NCI-H146 (cell line): ENCODE results near the gene CARD14.
A peak's percentile ranks its signal among the peaks of the same experiment; 100 is the strongest.
"Not testable (repeated sequence)": the region's sequence is repeated elsewhere in the genome, so short reads cannot be mapped to it uniquely, and the experiment has no call there.

Experiments
- DNase-seq: peaks from one replicate; lab custom pipeline; 2025; lab: John Stamatoyannopoulos, UW

CARD14 gene

DNA sequence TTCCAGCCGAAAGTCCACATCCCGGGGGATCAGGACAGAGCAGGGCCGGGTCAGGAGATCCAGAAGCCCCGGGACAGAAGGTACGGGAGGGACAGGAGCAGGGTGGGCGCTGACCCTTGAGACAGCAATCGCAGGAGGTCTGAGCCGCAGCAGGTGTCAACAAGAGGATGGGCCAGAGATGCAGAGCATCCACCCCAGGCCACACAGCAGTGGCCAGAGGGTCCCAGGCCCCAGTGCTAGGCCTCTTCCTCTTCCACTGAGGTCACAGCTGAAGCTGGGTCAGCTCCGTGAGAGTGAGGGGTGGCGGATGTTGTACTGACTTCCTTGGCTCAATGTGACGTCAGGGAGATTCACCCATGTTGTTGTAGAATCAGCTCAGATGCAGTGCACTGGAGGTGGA, 82.1 kb downstream of the CARD14 start:
- DNase-seq: no peak

DNA sequence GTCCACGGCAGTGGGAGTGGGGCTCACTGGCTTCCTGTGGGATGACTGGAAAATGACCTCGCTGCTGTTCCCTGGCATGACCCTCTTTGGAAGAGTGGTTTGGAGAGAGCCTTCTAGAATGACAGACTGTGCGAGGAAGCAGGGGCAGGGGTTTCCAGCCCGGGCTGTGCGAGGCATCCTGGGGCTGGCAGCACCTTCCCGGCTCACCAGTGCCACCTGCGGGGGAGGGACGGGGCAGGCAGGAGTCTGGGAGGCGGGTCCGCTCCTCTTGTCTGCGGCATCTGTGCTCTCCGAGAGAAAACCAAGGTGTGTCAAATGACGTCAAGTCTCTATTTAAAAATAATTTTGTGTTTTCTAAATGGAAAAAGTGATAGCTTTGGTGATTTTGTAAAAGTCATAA, 83.0 kb downstream of the CARD14 start:
- no peak for DNase-seq

DNA sequence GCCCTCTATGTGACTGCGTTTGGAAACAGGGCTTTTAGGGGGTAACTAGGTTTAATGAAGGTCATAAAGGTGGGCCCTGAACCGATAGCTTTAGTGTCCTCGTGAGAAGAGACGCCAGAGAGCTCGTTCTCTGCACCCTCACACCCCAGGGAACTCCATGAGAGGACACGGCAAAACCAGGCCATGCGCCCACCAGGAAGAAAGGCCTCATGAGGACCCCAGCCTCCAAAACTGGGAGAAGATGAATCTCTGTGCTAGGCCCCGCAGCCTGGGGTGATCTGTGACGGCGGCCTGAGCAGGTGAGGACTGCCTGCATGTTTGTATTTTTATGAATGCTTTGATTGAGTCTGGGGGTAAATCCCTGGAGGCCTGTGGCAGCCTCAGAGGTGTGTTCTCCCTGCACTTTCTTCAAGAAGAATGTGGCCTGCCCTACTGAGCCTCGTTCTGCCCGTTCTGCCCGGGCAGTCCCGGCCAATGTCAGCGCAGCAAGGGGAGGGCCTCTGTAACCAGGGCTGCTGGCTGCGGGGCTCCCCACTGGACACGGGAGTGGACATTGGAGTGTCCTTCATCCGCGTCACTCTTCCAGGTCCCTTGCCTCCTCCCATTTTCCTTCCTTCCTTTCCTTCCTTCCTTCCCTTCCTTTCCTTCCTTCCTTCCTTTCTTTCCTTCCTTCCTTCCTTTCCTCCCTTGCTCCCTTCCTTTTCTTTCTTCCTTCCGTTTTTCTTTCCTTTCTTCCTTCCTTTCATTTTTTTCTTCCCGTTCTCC, 84.0 kb downstream of the CARD14 start:
- no peak for DNase-seq

DNA sequence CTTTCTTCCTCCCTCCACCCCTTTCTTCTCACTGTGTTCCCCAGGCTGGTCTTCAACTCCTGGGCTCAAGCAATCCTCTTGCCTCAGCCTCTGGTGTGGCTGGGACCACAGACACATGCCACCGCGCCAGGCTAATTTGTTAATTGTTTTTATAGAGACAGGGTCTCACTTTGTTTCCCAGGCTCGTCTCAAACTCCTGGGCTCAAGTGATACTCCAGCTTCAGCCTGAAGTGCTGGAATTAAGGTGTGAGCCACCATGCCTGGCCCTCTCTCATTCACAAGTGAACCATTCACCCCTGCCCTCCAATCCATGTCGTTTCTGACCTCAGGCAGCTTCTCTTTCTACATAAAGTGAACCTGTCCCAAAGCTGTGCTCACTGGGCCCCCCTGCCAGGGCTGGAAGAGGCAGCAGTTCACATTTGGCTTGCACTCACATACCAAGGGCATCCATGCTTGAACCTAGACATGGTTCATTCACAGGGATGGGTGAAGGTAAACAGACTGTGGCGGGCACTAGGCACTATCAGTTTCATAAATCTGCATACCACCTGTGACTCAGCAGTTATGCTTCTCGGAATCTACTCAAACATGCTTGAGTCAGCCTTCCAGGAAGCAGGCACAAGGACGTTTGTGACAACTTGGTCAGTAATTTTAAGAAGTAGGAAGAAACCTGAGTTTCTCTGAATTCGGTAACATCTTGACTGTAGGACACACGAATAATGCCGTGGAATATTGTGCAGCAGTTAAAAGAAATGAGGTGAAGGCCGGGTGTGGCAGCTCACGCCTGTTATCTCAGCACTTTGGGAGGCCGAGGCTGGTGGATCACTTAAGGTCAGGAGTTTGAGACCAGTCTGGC, 84.8 kb downstream of the CARD14 start:
- peak; percentile 21 for DNase-seq

DNA sequence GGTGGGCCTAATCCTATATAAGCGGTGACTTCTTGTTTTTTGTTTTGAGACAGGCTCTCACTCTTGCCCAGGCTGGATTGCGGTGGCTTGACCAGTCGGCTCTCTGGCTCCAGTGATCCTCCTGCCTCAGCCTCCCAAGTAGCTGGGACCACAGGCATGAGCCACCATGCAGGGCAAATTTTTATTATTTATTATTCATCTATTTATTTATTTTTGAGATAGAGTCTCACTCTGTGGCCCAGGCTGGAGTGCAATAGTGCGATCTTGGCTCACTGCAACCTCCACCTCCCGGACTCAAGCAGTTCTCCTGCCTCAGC, 86.2 kb downstream of the CARD14 start:
- no peak for DNase-seq

DNA sequence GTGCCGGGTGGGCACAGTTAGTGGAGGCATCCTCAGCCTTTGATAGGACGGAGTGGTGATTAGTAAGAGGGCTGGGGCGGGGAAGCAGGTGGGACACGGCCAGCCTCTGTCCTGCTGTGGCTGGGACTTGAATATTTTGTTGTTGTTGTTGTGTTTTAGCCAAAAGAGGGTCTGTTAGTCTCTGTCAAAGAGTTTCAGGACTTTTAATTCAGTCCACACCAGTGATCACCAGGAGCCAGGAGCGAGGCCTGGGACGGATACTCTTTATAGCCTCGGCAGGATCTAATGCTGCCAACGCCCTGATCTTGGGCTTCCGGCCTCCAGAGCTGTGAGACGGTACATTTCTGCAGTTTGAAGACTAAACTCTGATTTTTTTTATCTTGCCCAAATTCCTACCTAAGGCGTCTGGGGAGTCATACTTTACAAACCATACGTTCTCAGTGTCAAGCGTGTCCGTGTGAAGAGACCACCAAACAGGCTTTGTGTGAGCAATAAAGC, 87.9 kb downstream of the CARD14 start:
- DNase-seq: no peak

DNA sequence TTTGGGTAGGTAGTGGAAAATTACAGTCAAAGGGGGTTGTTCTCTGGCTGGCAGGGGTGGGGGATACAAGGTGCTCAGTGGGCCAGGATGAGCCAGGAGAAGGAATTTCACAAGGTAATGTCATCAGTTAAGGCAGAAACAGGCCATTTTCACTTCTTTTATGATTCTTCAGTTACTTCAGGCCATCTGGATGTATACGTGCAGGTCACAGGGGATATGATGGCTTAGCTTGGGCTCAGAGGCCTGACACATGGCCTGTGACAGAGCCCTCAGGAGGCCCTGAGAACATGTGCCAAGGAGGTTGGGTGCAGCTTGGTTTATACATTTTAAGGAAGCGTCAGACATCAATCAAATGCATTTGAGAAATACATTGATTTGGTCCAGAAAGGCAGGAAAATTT, 88.5 kb downstream of the CARD14 start:
- DNase-seq: not testable (repeated sequence)
